GM19438 (cell line): ENCODE data around the gene ENDOV.

Source experiments
- ATAC-seq: cut with Tn5 transposase; IDR thresholded peaks from one replicate; pipeline ENCODE4 v1.9.1; 2021; ENCODE audit warnings: low read depth; ENCODE audit not compliant: unreplicated experiment

ENDOV gene

GRCh38 chr17:80414803-80415625 is at the start of gene ENDOV:
Gene ENDOV (plus strand): TSS chr17:80415167. CDS start chr17:80415195, 28 bp downstream.
- ATAC-seq: peak; percentile 93

DNA sequence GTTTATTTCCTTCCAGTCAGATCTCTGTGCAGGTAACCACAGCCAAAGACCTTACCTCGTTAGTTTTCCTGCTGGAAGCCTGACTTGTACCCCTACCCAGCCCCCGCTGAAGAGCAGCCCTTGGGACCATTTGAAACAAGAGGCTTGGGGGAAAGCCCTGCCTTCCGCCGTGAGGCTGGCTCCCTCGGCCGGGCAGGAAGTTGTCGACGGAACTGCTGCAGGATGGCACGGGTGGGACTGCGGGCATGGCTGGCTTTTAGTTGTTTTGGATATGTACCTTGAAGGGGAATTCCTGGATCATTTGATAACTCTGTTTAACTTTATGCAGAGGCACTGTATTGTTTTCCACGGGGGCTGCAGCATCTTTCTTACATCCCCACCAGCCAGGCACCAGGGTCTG is 49.0 kb upstream of the ENDOV start:
- ATAC-seq: no peak

GRCh38 chr17:80367503-80367902 is 47.5 kb upstream of the ENDOV start:
- no peak for ATAC-seq

DNA sequence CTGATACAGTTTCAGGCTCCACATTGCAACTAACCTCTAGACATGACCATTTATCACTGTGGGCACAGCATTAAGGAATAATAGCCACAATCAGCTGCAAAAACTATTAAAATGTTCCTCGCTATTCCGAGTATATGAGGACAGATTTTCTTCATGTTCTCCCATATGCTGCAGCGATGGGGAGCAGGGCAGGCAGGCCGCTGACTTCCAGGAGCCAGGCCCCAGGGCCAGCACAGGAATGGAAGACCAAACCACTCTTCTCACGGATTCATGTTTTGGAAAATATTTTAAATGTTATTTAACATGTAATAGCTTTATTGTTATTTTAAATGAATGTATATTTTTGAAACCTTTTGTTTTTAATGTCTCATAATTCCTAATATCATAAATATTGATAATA is 43.8 kb upstream of the ENDOV start:
- no peak for ATAC-seq

GRCh38 chr17:80372456-80372855 is 42.5 kb upstream of the ENDOV start:
- ATAC-seq: no peak

- no peak for ATAC-seq
Observed at GRCh38 chr17:80372922-80373570, 41.9 kb upstream of the ENDOV start.

GRCh38 chr17:80374039-80374731 is 40.8 kb upstream of the ENDOV start:
- no peak for ATAC-seq

GRCh38 chr17:80374732-80375585 is 40.0 kb upstream of the ENDOV start:
- ATAC-seq: no peak

- ATAC-seq: no peak
Observed at GRCh38 chr17:80376531-80376930, 38.4 kb upstream of the ENDOV start.

DNA sequence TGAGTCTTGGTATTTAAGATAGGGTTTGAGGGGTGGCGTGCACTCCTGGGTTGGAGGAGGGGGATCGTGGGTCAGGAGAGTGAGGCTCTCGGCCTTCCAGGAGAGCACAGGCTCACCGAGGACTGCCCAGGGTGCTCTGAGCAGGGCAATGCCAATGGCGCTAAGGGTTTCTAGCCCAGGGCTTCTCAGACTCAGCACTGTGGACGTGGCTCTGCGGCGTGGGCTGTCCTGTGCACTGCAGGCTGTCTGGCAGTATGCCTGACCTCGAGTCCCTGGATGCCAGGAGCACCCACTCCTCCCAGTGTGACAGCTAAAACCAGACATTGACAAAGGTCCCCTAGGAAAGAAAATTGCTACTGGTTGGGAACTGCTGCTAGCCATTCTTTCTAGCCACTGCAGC is 37.2 kb upstream of the ENDOV start:
- no peak for ATAC-seq

DNA sequence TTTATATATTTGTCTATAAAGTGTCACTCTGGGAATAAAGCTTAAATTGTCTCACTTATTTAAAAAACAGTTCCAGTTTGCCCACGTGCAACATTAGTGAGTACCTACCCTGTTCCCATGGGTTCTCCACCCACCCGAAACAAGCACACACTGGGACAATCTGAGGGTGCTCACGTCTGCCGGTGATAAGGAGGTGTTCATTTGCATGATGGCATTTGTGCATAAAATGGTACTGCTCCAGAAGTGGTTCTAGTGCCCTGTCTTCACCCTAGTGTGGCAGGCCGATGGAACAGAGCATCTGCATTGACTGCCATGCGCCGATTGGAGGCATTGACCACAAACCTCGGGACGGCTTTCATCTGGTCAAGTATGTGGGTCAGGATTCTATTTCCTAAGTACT is 35.6 kb upstream of the ENDOV start:
- ATAC-seq: no peak

DNA sequence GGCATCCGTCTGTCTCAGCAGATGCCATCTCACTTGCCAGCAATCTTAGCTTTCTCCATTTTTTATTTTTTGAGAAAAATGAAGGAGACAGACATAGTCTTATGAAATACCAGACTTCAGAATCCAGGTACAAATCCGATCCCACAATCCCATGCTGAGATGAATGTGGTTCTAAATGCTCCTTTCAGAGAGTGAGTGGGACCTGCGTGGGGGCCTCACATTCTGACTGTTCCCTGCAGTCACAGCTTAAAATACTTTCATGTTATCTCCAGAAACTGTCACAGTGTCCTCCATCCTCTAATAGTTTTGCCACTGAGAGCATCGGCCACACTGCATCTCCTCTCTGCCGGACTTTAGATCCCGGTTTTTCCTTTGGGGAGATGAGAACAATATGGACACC is 34.9 kb upstream of the ENDOV start:
- no peak for ATAC-seq

DNA sequence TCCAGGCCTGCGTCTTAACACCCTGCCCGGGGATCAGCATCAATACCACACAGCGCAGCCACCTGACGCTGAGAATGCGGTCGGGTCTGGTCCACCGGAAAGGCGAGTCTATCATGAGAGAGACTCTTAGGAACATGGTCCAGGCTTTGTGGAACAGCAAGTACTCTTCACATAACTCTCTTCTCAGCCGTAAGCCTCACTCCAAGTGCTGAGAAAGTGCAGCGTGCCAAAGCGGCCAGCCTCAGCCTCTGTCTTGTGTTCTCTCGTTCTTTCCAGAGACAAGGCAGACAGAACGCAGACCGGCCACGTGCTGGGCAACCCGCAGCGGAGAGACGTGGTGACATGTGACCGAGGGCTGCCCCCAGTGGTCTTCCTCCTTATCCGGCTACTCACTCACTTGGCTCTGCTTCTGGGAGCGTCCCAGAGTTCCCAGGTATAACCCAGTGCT is 34.4 kb upstream of the ENDOV start:
- ATAC-seq: no peak

- no peak for ATAC-seq
Observed at GRCh38 chr17:80381416-80381923, 33.5 kb upstream of the ENDOV start.

DNA sequence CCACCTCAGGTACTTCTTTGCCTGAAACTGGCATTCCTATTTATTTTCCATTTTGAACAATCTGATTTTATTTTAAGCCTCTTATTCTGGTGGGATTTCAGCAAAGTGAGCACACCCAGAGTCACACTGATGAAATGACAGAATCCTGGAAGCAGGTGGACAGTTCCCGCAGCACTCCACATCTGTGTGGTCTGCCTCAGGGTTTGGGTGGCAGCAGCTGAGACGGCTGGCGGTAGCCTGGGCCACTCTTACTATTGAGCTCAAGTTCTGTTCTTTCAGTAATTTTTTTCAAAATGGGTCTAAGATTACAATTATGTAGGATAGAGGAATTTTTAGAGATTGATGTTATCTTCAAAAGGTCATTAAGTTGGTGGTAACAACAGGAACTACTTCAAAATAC is 32.5 kb upstream of the ENDOV start:
- no peak for ATAC-seq

DNA sequence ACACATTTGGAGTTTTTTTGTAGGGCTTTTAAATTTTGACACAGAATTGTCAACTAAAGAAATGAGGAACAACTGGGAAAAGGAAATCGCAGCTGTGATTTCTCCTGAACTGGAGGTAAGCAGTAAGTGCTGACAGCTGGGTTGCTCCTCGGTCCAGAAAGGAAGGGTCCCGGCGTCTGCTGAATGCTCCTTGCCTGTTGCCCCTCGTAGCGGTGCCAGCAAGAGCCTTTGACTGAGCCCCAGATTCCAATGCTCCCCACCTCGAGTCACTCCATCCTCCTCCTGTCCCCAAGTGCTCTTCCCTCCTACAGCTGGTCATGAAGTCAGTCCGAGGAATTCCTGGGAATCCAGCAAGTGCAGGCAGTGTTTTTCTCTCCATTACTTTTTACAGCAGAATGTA is 32.0 kb upstream of the ENDOV start:
- ATAC-seq: no peak

DNA sequence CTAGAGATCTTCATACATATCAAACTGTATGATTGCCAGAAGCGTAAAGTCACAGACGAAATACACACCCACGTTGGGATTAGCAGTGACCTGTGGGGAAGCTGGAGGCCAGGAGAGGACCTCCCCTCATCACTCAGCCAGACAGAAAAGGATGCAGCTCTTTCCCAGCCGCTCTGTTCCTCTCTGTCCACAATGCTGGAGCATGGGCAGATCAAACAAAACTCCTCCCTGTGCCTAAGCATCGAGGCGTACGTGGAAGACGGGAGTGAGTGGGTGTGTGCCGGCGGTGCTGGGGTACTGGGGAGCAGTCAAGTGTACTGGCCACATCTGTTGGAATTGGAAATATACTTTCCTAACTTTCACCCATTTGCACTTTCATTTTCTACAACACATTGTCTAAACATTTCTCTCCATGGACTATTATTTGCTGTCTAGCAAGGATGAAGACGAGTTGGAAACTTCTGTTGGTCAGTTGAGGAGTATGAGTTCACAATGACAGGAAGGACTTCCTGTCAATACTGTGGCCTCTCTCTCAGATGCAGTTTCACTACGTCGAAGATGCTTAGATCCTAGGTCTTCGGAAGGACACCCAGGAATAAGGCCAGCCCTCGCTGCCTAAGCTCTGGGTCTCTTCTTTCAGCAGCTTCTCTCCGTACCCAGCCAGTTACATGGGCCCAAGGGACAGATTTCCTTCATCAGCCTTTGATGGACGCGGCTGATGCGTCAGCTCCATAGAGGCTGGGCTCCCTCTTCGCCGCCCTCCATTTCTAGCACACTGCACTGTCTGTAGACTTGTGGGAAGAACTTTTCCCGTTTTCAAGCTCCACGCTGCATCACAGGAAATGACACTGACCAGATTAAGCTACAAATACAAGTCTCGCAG is 30.6 kb upstream of the ENDOV start:
- ATAC-seq: no peak

DNA sequence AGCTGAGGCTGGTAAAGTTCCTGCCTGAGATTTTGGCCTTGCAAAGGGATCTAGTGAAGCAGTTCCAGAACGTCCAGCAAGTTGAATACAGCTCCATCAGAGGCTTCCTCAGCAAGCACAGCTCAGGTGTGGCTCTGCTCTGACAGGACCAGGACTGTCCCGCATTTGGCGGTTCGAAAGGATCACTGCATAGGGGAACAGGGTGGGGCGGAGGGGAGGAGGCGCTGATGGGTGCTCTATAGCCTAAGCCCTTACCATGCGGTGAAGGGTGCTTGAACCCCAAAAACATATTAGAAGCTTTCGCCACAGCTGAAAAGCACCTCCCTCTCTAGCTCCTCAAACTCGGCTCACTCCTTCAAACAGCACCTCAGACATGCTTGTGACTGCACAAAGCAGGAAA is 29.9 kb upstream of the ENDOV start:
- ATAC-seq: no peak

GRCh38 chr17:80386341-80386740 is 28.6 kb upstream of the ENDOV start:
- no peak for ATAC-seq
